Smooth muscle cell (in vitro differentiated cells): Measurements from ENCODE around the gene GPR42. TPM values are rescaled to one million over a fixed set of nuclear protein-coding genes. Genes with fewer than 3 reads are reported as not detected.

Experiments
- DNase-seq: peaks from one replicate; lab custom pipeline; 2025; ENCODE audit not compliant: unreplicated experiment; lab: John Stamatoyannopoulos, UW
- H2AFZ ChIP-seq: fragments of 200-600 bp; sonication (generic); 2 replicates; pipeline ENCODE4 v1.6.0; 2016; ENCODE audit warnings: antibody characterized with exemption, low read depth, mild to moderate bottlenecking
- H3F3A ChIP-seq: fragments of 200-600 bp; sonication (generic); 2 replicates; pipeline ENCODE4 v1.6.0; 2017; ENCODE audit warnings: antibody characterized with exemption, low read depth
- H3K27ac ChIP-seq: fragments of 200-600 bp; sonication (generic); 2 replicates; pipeline ENCODE4 v1.5.1; 2016; ENCODE audit warnings: low read depth, mild to moderate bottlenecking
- H3K27me3 ChIP-seq: fragments of 200-600 bp; sonication (generic); 2 replicates; pipeline ENCODE4 v1.6.1; 2016; ENCODE audit warnings: low read depth, mild to moderate bottlenecking
- H3K36me3 ChIP-seq: fragments of 200-600 bp; sonication (generic); 2 replicates; pipeline ENCODE4 v1.5.1; 2016; ENCODE audit warnings: low read depth
- H3K4me1 ChIP-seq: fragments of 200-600 bp; sonication (generic); 2 replicates; pipeline ENCODE4 v1.5.1; 2016; ENCODE audit warnings: low read depth
- H3K4me2 ChIP-seq: fragments of 200-600 bp; sonication (generic); 2 replicates; pipeline ENCODE4 v1.6.0; 2016; ENCODE audit warnings: mild to moderate bottlenecking
- H3K4me3 ChIP-seq: fragments of 200-600 bp; sonication (generic); 2 replicates; pipeline ENCODE4 v1.5.1; 2016; ENCODE audit warnings: mild to moderate bottlenecking
- H3K79me2 ChIP-seq: fragments of 200-600 bp; sonication (generic); 2 replicates; pipeline ENCODE4 v1.6.0; 2016; ENCODE audit warnings: low read depth, mild to moderate bottlenecking
- H3K9ac ChIP-seq: fragments of 200-600 bp; sonication (generic); 2 replicates; pipeline ENCODE4 v1.6.0; 2016; ENCODE audit warnings: low read depth
- H3K9me3 ChIP-seq: fragments of 200-600 bp; sonication (generic); replicated peaks from 2 replicates; pipeline ENCODE4 v1.5.1; 2016; ENCODE audit warnings: low read depth
- H4K20me1 ChIP-seq: fragments of 200-600 bp; sonication (generic); 2 replicates; pipeline ENCODE4 v1.6.0; 2016; ENCODE audit warnings: low read depth
- WGBS: methylation state at CpG from one replicate; pipeline ENCODE4 v1.1.7; 2016; ENCODE audit warnings: low lambda C conversion rate; 5-methylcytosine and 5-hydroxymethylcytosine counted together
- polyA plus RNA-seq: library from polyadenylated mRNA; unstranded; fragments of >200 nt; fragmentation: Nextera tagmentation; extraction: Ambion mirVana; gene quantifications from 2 replicates; pipeline ENCODE4 v1.2.1, GENCODE V29; 2016
- total RNA-seq: library from RNA; depleted of rRNA; stranded (reverse); fragments of >200 nt; gene quantifications from 2 replicates; pipeline ENCODE4 v1.2.3, GENCODE V29; 2014
- TF ChIP-seq, protein P1 (sequence below): fragments of 200-600 bp; sonication (generic); IDR thresholded peaks from 2 replicates; pipeline ENCODE4 v1.5.1; 2017; ENCODE audit warnings: borderline replicate concordance, mild to moderate bottlenecking, antibody characterized with exemption; ENCODE audit not compliant: insufficient read depth, poor library complexity, severe bottlenecking

The GPR42 gene
- total and polyA plus RNA-seq, 2 experiments from 2014 or later, result not detected

- Histone ChIP-seq H3F3A (no peaks in the 10 kb centered on the region), H4K20me1 (no peaks in the 10 kb centered on the region), H3K4me3 (no peak overlapping the region), H3K9ac (no peak overlapping the region), H3K79me2 (no peaks in the 10 kb centered on the region), H3K27ac (no peak overlapping the region), H3K4me1 (no peaks in the 10 kb centered on the region), H2AFZ (no peak overlapping the region), H3K4me2 (no peak overlapping the region), H3K27me3 (no peaks in the 10 kb centered on the region), H3K36me3 (no peaks in the 10 kb centered on the region), H3K9me3 (no peaks in the 10 kb centered on the region)
- no peak for DNase-seq
- TF ChIP-seq, protein P1, sequence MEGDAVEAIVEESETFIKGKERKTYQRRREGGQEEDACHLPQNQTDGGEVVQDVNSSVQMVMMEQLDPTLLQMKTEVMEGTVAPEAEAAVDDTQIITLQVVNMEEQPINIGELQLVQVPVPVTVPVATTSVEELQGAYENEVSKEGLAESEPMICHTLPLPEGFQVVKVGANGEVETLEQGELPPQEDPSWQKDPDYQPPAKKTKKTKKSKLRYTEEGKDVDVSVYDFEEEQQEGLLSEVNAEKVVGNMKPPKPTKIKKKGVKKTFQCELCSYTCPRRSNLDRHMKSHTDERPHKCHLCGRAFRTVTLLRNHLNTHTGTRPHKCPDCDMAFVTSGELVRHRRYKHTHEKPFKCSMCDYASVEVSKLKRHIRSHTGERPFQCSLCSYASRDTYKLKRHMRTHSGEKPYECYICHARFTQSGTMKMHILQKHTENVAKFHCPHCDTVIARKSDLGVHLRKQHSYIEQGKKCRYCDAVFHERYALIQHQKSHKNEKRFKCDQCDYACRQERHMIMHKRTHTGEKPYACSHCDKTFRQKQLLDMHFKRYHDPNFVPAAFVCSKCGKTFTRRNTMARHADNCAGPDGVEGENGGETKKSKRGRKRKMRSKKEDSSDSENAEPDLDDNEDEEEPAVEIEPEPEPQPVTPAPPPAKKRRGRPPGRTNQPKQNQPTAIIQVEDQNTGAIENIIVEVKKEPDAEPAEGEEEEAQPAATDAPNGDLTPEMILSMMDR, result no peak
- WGBS, result 78% methylated on average over 18 of the region's 19 CpGs
Observed at GRCh38 chr19:35363711-35364425, 7.0 kb upstream of the GPR42 start.

DNA sequence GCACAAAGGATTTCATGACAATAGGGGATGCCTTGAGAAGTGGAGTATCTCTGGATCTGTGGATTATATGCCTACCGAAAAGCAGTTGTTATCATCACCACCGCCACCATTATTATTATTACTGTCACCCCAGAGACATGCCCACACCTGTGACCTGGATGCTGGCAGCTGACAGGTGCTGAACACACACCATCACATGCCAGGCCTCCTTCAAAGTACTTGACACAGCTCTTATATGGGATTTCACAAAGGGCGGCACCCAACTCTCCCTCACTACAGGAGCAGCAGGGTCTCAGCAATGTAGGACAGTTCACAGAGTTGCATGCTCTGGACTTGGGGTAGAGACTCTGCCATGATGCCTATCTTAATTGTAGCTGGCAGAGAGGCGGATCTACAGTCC is 5.6 kb upstream of the GPR42 start:
- no peaks in the 10 kb centered on the region for H3K36me3 ChIP-seq

DNA sequence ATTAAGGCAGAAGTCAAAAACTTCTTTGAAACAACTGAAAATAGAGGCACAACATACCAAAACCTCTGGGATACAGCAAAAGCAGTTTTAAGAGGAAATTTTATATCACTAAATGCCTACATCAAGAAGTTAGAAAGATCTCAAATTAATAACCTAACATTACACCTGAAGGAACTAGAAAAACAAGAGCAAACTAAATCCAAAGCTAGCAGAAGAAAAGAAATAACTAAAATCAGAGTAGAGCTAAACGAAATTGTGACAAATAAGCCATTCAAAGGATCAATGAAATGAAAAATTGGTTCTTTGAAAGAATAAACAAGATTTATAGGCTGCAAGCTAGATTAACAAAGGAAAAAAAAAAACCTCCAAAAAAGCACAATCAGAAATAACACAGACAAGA is 2.5 kb upstream of the GPR42 start:
- no peaks in the 10 kb centered on the region for H3K36me3 ChIP-seq

More for the DNA sequence above, 5.6 kb upstream of the GPR42 start:
- WGBS, result 97% methylated on average over 4 of the region's 4 CpGs
- Histone ChIP-seq H4K20me1 (no peaks in the 10 kb centered on the region), H3K4me3 (no peak overlapping the region), H3K27me3 (no peaks in the 10 kb centered on the region), H3K4me2 (no peak overlapping the region), H3K4me1 (no peaks in the 10 kb centered on the region), H3K9ac (no peak overlapping the region), H3K79me2 (no peaks in the 10 kb centered on the region), H3F3A (no peaks in the 10 kb centered on the region), H3K27ac (no peak overlapping the region), H2AFZ (no peak overlapping the region), H3K9me3 (no peaks in the 10 kb centered on the region)
- no peak for DNase-seq
- TF ChIP-seq, protein P1, result no peak

More for the DNA sequence above, 2.5 kb upstream of the GPR42 start:
- no peaks in the 10 kb centered on the region for H3K4me1 ChIP-seq
- H3K27me3 ChIP-seq, result no peaks in the 10 kb centered on the region
- no peak for DNase-seq
- H3F3A ChIP-seq, result no peaks in the 10 kb centered on the region
- no peak overlapping the region for H3K27ac ChIP-seq
- no peak overlapping the region for H3K9ac ChIP-seq
- TF ChIP-seq, protein P1, result no peak
- H3K4me2 ChIP-seq, result no peak overlapping the region
- no peak overlapping the region for H3K4me3 ChIP-seq
- WGBS, result 61% methylated on average over 1 of the region's 1 CpG
- H3K9me3 ChIP-seq, result no peaks in the 10 kb centered on the region
- H3K79me2 ChIP-seq, result no peaks in the 10 kb centered on the region
- H2AFZ ChIP-seq, result no peak overlapping the region
- no peaks in the 10 kb centered on the region for H4K20me1 ChIP-seq
